CD4-positive, alpha-beta T cell (primary cell): ENCODE measurements around the gene CACNA2D3. TPM values are rescaled to one million over a fixed set of nuclear protein-coding genes. Genes with fewer than 3 reads are reported as not detected.

Experiments used
- ATAC-seq: fragments of 200-7000 bp; cut with Tn5 transposase; one replicate; pipeline ENCODE4 v1.10.0; 2022; ENCODE audit warnings: mild to moderate bottlenecking; ENCODE audit not compliant: poor library complexity
- CTCF ChIA-PET: fragments of 350-600 bp; sonication (Branson Sonifier 250); formaldehyde crosslinking; loops from one replicate; lab custom pipeline; 2021; ENCODE audit warnings: antibody characterized with exemption, inconsistent platforms; lab: Charles Lee
- POLR2A ChIA-PET: fragments of 350-600 bp; sonication (Branson Sonifier 250); formaldehyde crosslinking; loops from one replicate; lab custom pipeline; 2021; ENCODE audit warnings: antibody characterized with exemption, inconsistent platforms; lab: Charles Lee
- DNase-seq, 14 experiments: peaks; one replicate each; pipeline ENCODE4 v3.0.0-alpha.2; 2013 to 2020; ENCODE audit warnings: mixed read lengths in 2 of 14
- H3K27ac ChIP-seq, 2 donors: one replicate each; pipeline versions ENCODE4 v1.5.1 to v1.7.0; 2013; ENCODE audit warnings: low read length in 2 of 2, low read depth in 1 of 2, mild to moderate bottlenecking in 1 of 2
- H3K27me3 ChIP-seq, 2 experiments: 1 replicate in 1 of 2; 2 replicates in 1 of 2; pipeline versions ENCODE4 v1.6.1 to v1.7.0; 2013; ENCODE audit warnings: low read length in 2 of 2, control low read depth in 1 of 2, mild to moderate bottlenecking in 1 of 2, moderate library complexity in 1 of 2; ENCODE audit not compliant: insufficient read depth in 2 of 2, control insufficient read depth in 1 of 2
- H3K36me3 ChIP-seq: one replicate; pipeline ENCODE4 v1.6.1; 2013; ENCODE audit warnings: low read length, control low read depth; ENCODE audit not compliant: insufficient read depth
- H3K4me1 ChIP-seq: one replicate; pipeline ENCODE4 v1.6.1; 2013; ENCODE audit warnings: low read length, control low read depth; ENCODE audit not compliant: insufficient read depth
- H3K4me3 ChIP-seq: one replicate; pipeline ENCODE4 v1.5.1; 2013; ENCODE audit warnings: mild to moderate bottlenecking, low read length, moderate library complexity
- H3K9me3 ChIP-seq, 2 experiments: 1 replicate in 1 of 2; 2 replicates in 1 of 2; pipeline versions ENCODE4 v1.6.1 to v1.7.0; 2013; ENCODE audit warnings: low read length in 2 of 2, mild to moderate bottlenecking in 2 of 2, control low read depth in 1 of 2, moderate library complexity in 1 of 2; ENCODE audit not compliant: control insufficient read depth in 1 of 2, insufficient read depth in 1 of 2
- H3K27ac Mint-ChIP-seq: one replicate; pipeline ENCODE4 v1.8.0; 2020; ENCODE audit warnings: mixed read lengths
- H3K27me3 Mint-ChIP-seq: one replicate; pipeline ENCODE4 v1.8.0; 2021; ENCODE audit warnings: mixed read lengths
- H3K36me3 Mint-ChIP-seq: one replicate; pipeline ENCODE4 v1.8.0; 2021; ENCODE audit warnings: low read depth, mixed read lengths
- H3K4me1 Mint-ChIP-seq: one replicate; pipeline ENCODE4 v1.8.0; 2021; ENCODE audit warnings: low read depth, mixed read lengths
- H3K4me3 Mint-ChIP-seq: one replicate; pipeline ENCODE4 v1.8.0; 2020; ENCODE audit warnings: mild to moderate bottlenecking, mixed read lengths
- H3K9me3 Mint-ChIP-seq: one replicate; pipeline ENCODE4 v1.8.0; 2020; ENCODE audit warnings: mixed read lengths
- intact Hi-C, 2 experiments: fragments of 100-400 bp; cut with DNase I in 1 of 2; cut with micrococcal nuclease in 1 of 2; formaldehyde crosslinking; loops; one replicate each; pipeline versions ENCODE4 v1.15.1 to v1.9.0; 2023 to 2025; cut with DNase I, micrococcal nuclease
- total RNA-seq, 174 experiments: library from RNA in 2 of 174; stranded (reverse) in 2 of 174; gene quantifications; one replicate each; pipeline ENCODE4 v1.2.3 and lab custom pipeline; 2021 to 2026
- TF ChIP-seq, protein P1 (sequence below): fragments of 200-600 bp; IDR thresholded peaks from one replicate; pipeline ENCODE4 v1.8.0; 2022; ENCODE audit warnings: antibody characterized with exemption, mild to moderate bottlenecking

CACNA2D3 gene
- total RNA-seq, 2 experiments from 2014 or later, result 0.08 TPM; not detected in 1

DNA sequence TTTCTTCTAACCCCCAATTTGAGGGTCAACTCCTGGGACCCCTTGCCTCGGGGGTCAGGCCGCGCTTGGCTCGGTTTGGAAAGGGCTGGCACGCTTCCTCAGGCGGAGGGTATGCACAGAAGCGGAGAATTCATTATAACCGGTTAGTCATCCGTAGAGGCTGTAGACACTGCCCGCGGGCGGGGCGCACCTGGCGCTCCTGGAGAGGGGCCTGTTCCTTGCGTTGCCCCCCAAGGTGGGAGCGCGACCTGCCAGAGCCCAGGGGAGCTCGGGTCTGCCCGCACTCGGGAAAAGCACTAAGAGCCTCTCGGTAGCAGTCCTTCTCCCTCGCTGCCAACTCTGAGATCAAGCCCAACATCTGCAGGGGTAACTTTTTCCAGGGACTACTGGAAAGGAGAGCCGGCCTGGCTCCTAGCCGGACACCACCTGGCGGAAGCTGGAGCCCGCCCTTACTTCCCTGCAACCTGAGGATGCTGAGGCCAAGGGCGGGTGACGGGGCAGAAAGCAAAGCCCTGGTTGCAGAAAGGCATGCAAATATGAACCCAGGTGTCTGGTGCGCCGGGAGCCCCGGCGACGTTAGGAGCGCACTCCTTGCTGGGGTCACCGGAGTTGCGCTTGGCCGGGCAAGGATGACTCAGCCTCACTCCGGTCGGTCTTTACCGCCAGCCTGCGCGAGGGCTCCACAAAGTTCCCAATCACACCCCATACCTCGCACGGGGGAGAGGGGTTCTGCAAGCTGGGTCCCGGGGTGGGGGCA lies 1.5 kb upstream of the CACNA2D3 start:
- intact Hi-C loops, result no loop called here
- H3K4me3 ChIP-seq, result no peak overlapping the region
- H3K9me3 Mint-ChIP-seq, result no peaks in the 10 kb centered on the region
- POLR2A ChIA-PET, result no interaction called here
- DNase-seq (no peak), ATAC-seq (no peak)
- H3K4me3 Mint-ChIP-seq, result no peak overlapping the region
- TF ChIP-seq, protein P1, sequence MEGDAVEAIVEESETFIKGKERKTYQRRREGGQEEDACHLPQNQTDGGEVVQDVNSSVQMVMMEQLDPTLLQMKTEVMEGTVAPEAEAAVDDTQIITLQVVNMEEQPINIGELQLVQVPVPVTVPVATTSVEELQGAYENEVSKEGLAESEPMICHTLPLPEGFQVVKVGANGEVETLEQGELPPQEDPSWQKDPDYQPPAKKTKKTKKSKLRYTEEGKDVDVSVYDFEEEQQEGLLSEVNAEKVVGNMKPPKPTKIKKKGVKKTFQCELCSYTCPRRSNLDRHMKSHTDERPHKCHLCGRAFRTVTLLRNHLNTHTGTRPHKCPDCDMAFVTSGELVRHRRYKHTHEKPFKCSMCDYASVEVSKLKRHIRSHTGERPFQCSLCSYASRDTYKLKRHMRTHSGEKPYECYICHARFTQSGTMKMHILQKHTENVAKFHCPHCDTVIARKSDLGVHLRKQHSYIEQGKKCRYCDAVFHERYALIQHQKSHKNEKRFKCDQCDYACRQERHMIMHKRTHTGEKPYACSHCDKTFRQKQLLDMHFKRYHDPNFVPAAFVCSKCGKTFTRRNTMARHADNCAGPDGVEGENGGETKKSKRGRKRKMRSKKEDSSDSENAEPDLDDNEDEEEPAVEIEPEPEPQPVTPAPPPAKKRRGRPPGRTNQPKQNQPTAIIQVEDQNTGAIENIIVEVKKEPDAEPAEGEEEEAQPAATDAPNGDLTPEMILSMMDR, result no peak
- H3K9me3 ChIP-seq, result peaks cover 0 to 11% of the 10 kb centered on the region in 2 experiments
- no peaks in the 10 kb centered on the region for H3K36me3 Mint-ChIP-seq
- H3K27ac ChIP-seq, result no peak overlapping the region
- H3K4me1 Mint-ChIP-seq, result peaks cover 12% of the 10 kb centered on the region
- H3K4me1 ChIP-seq, result no peaks in the 10 kb centered on the region
- H3K27me3 ChIP-seq, result peaks cover 35 to 47% of the 10 kb centered on the region in 2 experiments
- no peak overlapping the region for H3K27ac Mint-ChIP-seq
- H3K36me3 ChIP-seq, result no peaks in the 10 kb centered on the region
- CTCF ChIA-PET, result no interaction called here
- H3K27me3 Mint-ChIP-seq, result peaks cover 69% of the 10 kb centered on the region

DNA sequence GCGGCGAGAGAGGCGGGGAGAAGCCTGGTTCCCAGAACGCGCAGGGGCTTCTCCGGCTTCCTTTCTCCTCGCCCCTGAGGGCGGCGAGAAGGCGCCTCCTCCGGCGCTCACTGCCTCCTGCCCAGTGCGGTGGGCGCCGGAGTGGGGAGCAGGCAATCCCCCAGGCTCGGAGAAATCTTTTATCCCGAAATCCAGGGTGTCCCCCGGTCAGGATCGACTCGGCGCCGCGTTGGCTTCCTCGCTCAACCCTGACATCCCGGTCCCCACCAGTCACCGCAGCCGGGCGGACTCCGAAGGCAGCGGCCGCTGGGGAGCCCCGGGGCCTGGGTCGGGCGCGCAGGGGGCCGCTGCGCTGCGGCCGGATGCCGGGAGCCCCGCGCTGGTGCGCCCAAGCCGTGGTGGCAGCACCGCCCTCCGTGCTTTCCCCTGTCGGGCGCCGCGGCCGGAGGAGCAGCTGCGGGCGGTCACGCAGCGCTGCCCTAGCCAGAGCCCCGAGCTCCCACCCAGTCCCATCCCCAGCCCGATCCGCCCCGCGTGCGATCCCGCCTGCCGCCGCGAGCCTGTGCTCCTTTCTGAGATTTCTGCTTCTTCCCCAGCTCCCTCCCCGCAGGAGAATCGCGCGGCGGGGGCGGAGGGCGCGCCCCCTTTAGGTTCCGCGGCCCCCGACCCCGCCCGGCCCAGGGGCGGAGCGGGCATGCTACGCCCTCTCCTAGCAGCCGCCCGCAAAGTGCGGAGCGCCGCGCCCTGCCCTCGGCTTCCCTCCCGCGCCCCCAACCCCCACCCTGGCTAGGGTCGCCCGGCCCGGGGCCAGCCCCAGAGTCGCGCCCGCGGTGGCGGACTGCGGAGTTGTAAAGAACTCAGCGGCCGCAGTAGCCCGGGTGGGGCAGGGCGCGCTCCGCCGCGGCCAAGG lies 683 bp upstream of the CACNA2D3 start:
- H3K4me3 Mint-ChIP-seq, result no peak overlapping the region
- ATAC-seq (no peak), DNase-seq (no peak)
- H3K36me3 Mint-ChIP-seq, result no peaks in the 10 kb centered on the region
- peaks cover 66% of the 10 kb centered on the region for H3K27me3 Mint-ChIP-seq
- Histone ChIP-seq H3K4me3 (no peak overlapping the region), H3K4me1 (no peaks in the 10 kb centered on the region), H3K27ac (no peak overlapping the region), H3K27me3 (peaks cover 35 to 51% of the 10 kb centered on the region in 2 experiments), H3K36me3 (no peaks in the 10 kb centered on the region), H3K9me3 (peaks cover 0 to 11% of the 10 kb centered on the region in 2 experiments)
- no peaks in the 10 kb centered on the region for H3K9me3 Mint-ChIP-seq
- no peak overlapping the region for H3K27ac Mint-ChIP-seq
- TF ChIP-seq, protein P1, result no peak
- ChIA-PET CTCF (no interaction called here), POLR2A (no interaction called here)
- peaks cover 12% of the 10 kb centered on the region for H3K4me1 Mint-ChIP-seq
- intact Hi-C loops, result no loop called here

DNA sequence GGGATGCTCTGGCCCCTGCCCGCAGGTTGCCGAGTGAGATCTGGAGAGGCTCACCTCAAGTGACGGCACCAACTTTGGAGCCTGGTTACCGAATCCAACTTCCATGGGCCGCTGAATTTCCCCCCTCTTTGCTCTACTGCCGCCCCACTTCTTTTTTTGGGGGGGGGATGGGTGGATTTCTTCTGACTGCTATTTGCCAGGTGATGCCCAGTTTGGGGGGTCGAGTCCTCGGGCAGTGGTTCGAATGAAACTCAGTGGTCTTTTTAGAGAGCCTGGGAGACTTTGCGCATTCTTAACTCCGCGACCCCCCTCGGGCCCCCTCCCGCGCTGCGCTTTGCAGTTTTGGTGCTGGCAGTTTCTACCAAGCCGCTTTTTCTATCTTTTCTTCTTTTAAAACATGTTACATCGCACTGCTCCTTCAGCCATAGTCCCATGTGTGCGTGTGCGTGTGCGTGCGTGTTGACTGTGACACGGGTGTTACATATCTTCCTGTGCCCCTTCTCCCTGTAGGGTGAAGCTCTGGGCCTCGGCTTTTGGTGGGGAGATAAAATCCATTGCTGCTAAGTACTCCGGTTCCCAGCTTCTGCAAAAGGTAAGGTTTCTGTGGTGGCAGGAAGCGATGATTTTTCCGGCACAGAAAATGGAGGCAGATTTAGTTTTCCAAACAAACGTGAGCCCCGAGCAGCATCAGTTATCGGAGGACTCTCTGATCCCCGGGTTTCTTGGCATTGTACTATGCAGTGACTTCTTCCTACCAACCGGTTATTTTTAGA lies 837 bp downstream of the CACNA2D3 start:
- H3K4me1 Mint-ChIP-seq, result peaks cover 12% of the 10 kb centered on the region
- no peaks in the 10 kb centered on the region for H3K36me3 Mint-ChIP-seq
- TF ChIP-seq, protein P1, result no peak
- no peak overlapping the region for H3K27ac Mint-ChIP-seq
- no peak overlapping the region for H3K27ac ChIP-seq
- no peak overlapping the region for H3K4me3 Mint-ChIP-seq
- DNase-seq (no peak), ATAC-seq (no peak)
- intact Hi-C loops, result no loop called here
- POLR2A ChIA-PET, result no interaction called here
- peaks cover 58% of the 10 kb centered on the region for H3K27me3 Mint-ChIP-seq
- no peak overlapping the region for H3K4me3 ChIP-seq
- no peaks in the 10 kb centered on the region for H3K36me3 ChIP-seq
- no peaks in the 10 kb centered on the region for H3K9me3 Mint-ChIP-seq
- no peaks in the 10 kb centered on the region for H3K4me1 ChIP-seq
- peaks cover 35 to 60% of the 10 kb centered on the region in 2 experiments for H3K27me3 ChIP-seq
- H3K9me3 ChIP-seq, result peaks cover 0 to 11% of the 10 kb centered on the region in 2 experiments
- CTCF ChIA-PET, result no interaction called here
